Neural crest cell (in vitro differentiated cells): ENCODE data around the gene KCNMB2. TPM values are rescaled to one million over a fixed set of nuclear protein-coding genes. Genes with fewer than 3 reads are reported as not detected.

Source experiments
- DNase-seq: peaks from one replicate; pipeline ENCODE4 v3.0.0; 2021; ENCODE audit warnings: low read depth, mixed read lengths, low spot score
- H3K27ac Mint-ChIP-seq: one replicate; pipeline ENCODE4 v1.8.0; 2021; ENCODE audit warnings: mild to moderate bottlenecking, mixed read lengths; ENCODE audit not compliant: unreplicated experiment
- H3K27me3 Mint-ChIP-seq: 2 replicates; pipeline ENCODE4 v1.8.0; 2021; ENCODE audit warnings: low read depth, mild to moderate bottlenecking, mixed read lengths
- H3K36me3 Mint-ChIP-seq: 2 replicates; pipeline ENCODE4 v1.8.0; 2021; ENCODE audit warnings: low read depth, mild to moderate bottlenecking, mixed read lengths
- H3K4me1 Mint-ChIP-seq: 2 replicates; pipeline ENCODE4 v1.8.0; 2021; ENCODE audit warnings: mixed read lengths
- H3K4me3 Mint-ChIP-seq: one replicate; pipeline ENCODE4 v1.8.0; 2021; ENCODE audit warnings: mild to moderate bottlenecking, mixed read lengths
- H3K9me3 Mint-ChIP-seq: 2 replicates; pipeline ENCODE4 v1.8.0; 2021; ENCODE audit warnings: mixed read lengths
- total RNA-seq: library from RNA; stranded (reverse); gene quantifications from 2 replicates; pipeline ENCODE4 v1.2.1, GENCODE V29; 2021
- TF ChIP-seq, protein P1 (sequence below): fragments of 200-600 bp; sonication (generic); conservative IDR thresholded peaks from 2 replicates; pipeline ENCODE4 v1.5.0; 2021; ENCODE audit warnings: antibody characterized with exemption, mild to moderate bottlenecking

The KCNMB2 gene
- total RNA-seq, 1 donor from 2014 or later: 0.84 TPM

DNA sequence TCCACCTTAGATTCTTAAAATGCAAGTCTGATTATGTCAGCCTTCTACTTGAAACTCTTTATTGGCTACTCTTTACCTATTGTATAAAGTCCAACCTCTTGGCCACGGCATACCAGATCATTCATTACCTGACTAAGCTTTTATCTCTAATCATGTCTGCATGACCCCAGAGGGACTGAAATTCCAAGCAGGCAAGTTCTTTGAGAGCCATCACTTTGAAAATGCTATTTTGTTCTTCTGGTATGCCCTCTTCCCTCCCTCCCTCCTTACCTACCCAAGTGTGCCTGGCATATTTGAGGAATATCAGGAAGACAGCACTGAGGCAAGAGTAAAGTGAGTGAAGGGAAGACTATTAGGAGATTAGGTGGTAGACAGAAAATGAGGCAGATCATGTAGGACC lies 57.5 kb downstream of the KCNMB2 start:
- no peak overlapping the region for H3K27ac Mint-ChIP-seq
- no peak for DNase-seq
- TF ChIP-seq, protein P1, sequence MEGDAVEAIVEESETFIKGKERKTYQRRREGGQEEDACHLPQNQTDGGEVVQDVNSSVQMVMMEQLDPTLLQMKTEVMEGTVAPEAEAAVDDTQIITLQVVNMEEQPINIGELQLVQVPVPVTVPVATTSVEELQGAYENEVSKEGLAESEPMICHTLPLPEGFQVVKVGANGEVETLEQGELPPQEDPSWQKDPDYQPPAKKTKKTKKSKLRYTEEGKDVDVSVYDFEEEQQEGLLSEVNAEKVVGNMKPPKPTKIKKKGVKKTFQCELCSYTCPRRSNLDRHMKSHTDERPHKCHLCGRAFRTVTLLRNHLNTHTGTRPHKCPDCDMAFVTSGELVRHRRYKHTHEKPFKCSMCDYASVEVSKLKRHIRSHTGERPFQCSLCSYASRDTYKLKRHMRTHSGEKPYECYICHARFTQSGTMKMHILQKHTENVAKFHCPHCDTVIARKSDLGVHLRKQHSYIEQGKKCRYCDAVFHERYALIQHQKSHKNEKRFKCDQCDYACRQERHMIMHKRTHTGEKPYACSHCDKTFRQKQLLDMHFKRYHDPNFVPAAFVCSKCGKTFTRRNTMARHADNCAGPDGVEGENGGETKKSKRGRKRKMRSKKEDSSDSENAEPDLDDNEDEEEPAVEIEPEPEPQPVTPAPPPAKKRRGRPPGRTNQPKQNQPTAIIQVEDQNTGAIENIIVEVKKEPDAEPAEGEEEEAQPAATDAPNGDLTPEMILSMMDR: no peak
- H3K27me3 Mint-ChIP-seq: no peaks in the 10 kb centered on the region
- H3K9me3 Mint-ChIP-seq: peaks cover 2% of the 10 kb centered on the region
- H3K4me1 Mint-ChIP-seq: peaks cover 11% of the 10 kb centered on the region
- H3K36me3 Mint-ChIP-seq: no peaks in the 10 kb centered on the region
- no peak overlapping the region for H3K4me3 Mint-ChIP-seq

DNA sequence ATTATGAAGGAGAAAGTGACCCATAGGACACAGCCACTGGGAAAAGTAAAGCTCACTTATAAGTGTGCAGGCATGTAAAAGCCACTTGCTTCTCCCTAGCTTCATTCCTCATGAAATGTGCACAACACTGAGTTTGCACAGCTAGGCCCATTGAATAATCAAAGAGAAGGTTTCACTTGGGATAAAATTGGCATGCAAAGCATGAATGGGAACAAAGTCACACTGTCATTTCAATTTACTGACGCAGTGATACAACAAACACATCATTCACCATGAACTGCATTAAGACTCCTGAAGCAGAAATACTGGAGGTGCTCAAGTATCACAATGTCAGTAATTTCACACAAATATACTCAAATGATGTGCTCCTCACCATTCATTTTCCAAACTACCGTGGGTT lies 61.1 kb downstream of the KCNMB2 start:
- Mint-ChIP-seq H3K27me3 (no peaks in the 10 kb centered on the region), H3K4me1 (peaks cover 11% of the 10 kb centered on the region), H3K4me3 (no peak overlapping the region), H3K36me3 (no peaks in the 10 kb centered on the region), H3K9me3 (peaks cover 2% of the 10 kb centered on the region), H3K27ac (no peak overlapping the region)
- no peak for DNase-seq
- TF ChIP-seq, protein P1: no peak

DNA sequence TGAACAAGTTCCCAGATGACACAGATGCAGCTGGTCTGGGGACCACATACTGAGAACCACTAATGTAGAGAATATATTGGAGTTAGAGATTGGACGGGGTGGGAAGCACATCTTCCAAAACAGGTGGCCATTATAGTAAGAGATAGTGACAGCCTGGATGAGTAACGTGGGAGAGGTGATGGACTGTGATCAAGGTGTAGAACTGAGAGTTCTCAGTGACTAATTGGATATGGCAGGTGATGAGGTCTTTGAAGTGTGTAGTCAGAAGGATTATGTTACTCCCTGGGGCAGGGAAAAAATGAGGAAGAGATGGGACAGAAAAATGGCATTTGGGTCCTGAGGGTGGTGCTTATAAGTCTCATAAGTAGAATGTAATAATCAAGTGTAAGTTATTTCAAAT lies 66.6 kb downstream of the KCNMB2 start:
- TF ChIP-seq, protein P1: no peak
- Mint-ChIP-seq H3K27me3 (no peaks in the 10 kb centered on the region), H3K4me3 (no peak overlapping the region), H3K9me3 (peaks cover 2% of the 10 kb centered on the region), H3K4me1 (no peaks in the 10 kb centered on the region), H3K36me3 (no peaks in the 10 kb centered on the region), H3K27ac (no peak overlapping the region)
- DNase-seq: no peak

DNA sequence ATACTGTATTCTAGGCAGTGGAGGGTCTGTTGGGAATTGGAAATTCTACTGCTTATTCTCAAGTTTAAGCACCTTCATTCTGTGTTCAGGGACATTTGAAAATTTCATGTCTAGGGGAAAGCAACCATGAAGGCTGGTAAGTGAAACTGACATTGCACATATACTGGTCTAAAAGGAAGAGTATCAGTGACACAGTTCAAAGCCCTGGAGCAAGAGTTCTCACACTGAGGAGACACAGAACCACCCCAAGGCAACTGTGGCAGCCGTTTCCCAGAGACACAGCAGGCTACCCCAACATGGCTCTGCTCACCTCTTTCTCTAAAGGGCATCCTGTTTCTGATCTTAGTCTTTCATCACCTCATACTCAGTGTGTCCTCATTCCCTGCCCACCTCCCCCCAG lies 67.5 kb downstream of the KCNMB2 start:
- DNase-seq: no peak
- H3K36me3 Mint-ChIP-seq: no peaks in the 10 kb centered on the region
- TF ChIP-seq, protein P1: no peak

DNA sequence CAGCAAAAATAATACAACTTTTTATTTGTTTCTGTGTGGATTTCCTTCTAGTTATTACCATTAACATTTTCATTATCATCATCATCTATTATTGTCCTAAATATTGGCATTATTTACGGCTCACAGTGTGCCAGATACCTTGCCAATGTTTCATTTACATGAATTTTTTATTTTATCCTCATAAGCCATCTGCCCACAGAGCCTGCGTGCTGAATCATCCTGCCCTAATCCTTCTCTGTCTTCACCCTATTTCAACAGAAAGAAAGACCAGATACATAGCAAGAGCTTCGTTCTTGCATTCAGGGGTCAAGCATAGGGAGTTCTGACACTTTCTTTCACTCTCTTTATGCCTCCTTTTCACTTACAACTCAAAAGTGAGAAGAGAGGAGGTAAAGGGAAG lies 82.0 kb downstream of the KCNMB2 start:
- Mint-ChIP-seq H3K36me3 (no peaks in the 10 kb centered on the region), H3K9me3 (no peaks in the 10 kb centered on the region), H3K27me3 (no peaks in the 10 kb centered on the region), H3K4me1 (no peaks in the 10 kb centered on the region), H3K27ac (no peak overlapping the region), H3K4me3 (no peak overlapping the region)
- no peak for DNase-seq
- TF ChIP-seq, protein P1: no peak

More for the DNA sequence above, 67.5 kb downstream of the KCNMB2 start:
- Mint-ChIP-seq H3K9me3 (no peaks in the 10 kb centered on the region), H3K27ac (no peak overlapping the region), H3K27me3 (no peaks in the 10 kb centered on the region), H3K4me1 (no peaks in the 10 kb centered on the region), H3K4me3 (no peak overlapping the region)

DNA sequence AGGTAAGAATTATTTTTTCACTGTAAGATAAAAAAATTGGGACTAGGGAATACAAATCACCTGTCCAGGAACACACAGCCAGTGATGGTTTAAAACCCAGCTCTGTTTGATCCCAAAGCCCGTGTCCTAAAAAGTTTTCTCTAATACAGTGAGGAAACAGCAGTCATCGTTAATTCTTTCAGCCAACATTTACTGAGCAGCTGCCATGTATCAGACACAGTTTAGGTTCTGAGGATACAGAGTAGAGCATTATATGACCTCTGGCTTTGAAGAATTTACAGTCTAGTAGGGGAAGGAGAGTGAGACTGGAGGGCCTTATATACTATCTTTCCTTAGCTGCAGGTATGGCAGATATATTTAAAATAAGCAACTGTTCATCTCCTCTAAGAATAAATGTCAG lies 82.7 kb downstream of the KCNMB2 start:
- Mint-ChIP-seq H3K9me3 (no peaks in the 10 kb centered on the region), H3K4me3 (no peak overlapping the region), H3K27me3 (no peaks in the 10 kb centered on the region), H3K36me3 (no peaks in the 10 kb centered on the region), H3K27ac (no peak overlapping the region), H3K4me1 (no peaks in the 10 kb centered on the region)
- TF ChIP-seq, protein P1: no peak
- DNase-seq: no peak
